PC-9 (cell line): ENCODE measurements around the gene ARV1. TPM values are rescaled to one million over a fixed set of nuclear protein-coding genes. Genes with fewer than 3 reads are reported as not detected.

Experiments
- BruUV-seq: library from RNA; stranded (reverse); fragments of 400-500 nt; replicated peaks from 2 replicates; lab custom pipeline; 2021; lab: Mats Ljungman, UMichigan
- CTCF ChIA-PET: fragments of 300-600 bp; sonication (Branson Sonifier 250); formaldehyde crosslinking; loops from one replicate; lab custom pipeline; 2022; ENCODE audit warnings: antibody characterized with exemption; lab: Charles Lee
- POLR2A ChIA-PET: fragments of 300-600 bp; sonication (Branson Sonifier 250); formaldehyde crosslinking; loops from one replicate; lab custom pipeline; 2022; ENCODE audit warnings: antibody characterized with exemption; ENCODE audit not compliant: unreplicated experiment; lab: Charles Lee
- DNase-seq, 2 experiments: peaks; one replicate each; pipeline versions ENCODE4 v3.0.0 to v3.0.0-alpha.2; 2015 to 2022; ENCODE audit warnings: mixed read lengths in 1 of 2
- H2AFZ ChIP-seq: fragments of 200-600 bp; sonication (generic); 2 replicates; pipeline ENCODE4 v1.8.1; 2017; ENCODE audit warnings: antibody characterized with exemption
- H3F3A ChIP-seq: fragments of 200-600 bp; sonication (generic); 2 replicates; pipeline ENCODE4 v1.8.1; 2017; ENCODE audit warnings: antibody characterized with exemption, mild to moderate bottlenecking, low read depth; ENCODE audit not compliant: insufficient read depth
- H3K27ac ChIP-seq: fragments of 200-600 bp; sonication (generic); 2 replicates; pipeline ENCODE4 v1.6.1; 2016; ENCODE audit warnings: mixed run types
- H3K27me3 ChIP-seq: fragments of 200-600 bp; sonication (generic); 2 replicates; pipeline ENCODE4 v1.6.1; 2016; ENCODE audit warnings: low read depth, mixed run types; ENCODE audit not compliant: insufficient read depth
- H3K36me3 ChIP-seq: fragments of 200-600 bp; sonication (generic); 2 replicates; pipeline ENCODE4 v1.6.1; 2016; ENCODE audit warnings: low read depth, mixed run types
- H3K4me1 ChIP-seq: fragments of 200-600 bp; sonication (generic); replicated peaks from 2 replicates; pipeline ENCODE4 v1.6.1; 2016; ENCODE audit warnings: mixed run types; ENCODE audit not compliant: insufficient read depth
- H3K4me2 ChIP-seq: fragments of 200-600 bp; sonication (generic); 2 replicates; pipeline ENCODE4 v1.6.1; 2017; ENCODE audit warnings: mixed run types
- H3K4me3 ChIP-seq: fragments of 200-600 bp; sonication (generic); 2 replicates; pipeline ENCODE4 v1.6.1; 2016; ENCODE audit warnings: mixed run types
- H3K79me2 ChIP-seq: fragments of 200-600 bp; sonication (generic); 2 replicates; pipeline ENCODE4 v1.6.1; 2017; ENCODE audit warnings: low read depth, mixed run types
- H3K9me2 ChIP-seq: fragments of 200-600 bp; sonication (generic); 2 replicates; pipeline ENCODE4 v1.8.1; 2017; ENCODE audit warnings: mild to moderate bottlenecking; ENCODE audit not compliant: insufficient read depth
- H3K9me3 ChIP-seq: fragments of 200-600 bp; sonication (generic); 2 replicates; pipeline ENCODE4 v1.8.1; 2016; ENCODE audit warnings: low read depth; ENCODE audit not compliant: insufficient read depth
- H4K20me1 ChIP-seq: fragments of 200-600 bp; sonication (generic); 2 replicates; pipeline ENCODE4 v1.8.1; 2017; ENCODE audit not compliant: insufficient read depth
- EZH2 ChIP-seq: fragments of 200-600 bp; sonication (generic); IDR thresholded peaks from 2 replicates; pipeline ENCODE4 v1.8.0; 2017; ENCODE audit warnings: antibody characterized with exemption, low read depth
- intact Hi-C: fragments of 100-400 bp; cut with micrococcal nuclease; formaldehyde crosslinking; loops from one replicate; pipeline ENCODE4 v1.10.0; 2022; ENCODE audit not compliant: unreplicated experiment
- total RNA-seq: library from RNA; stranded (reverse); gene quantifications from 2 replicates; pipeline ENCODE4 v1.2.3, GENCODE V29; 2021
- TF ChIP-seq, protein P1 (sequence below): fragments of 200-600 bp; sonication (generic); conservative IDR thresholded peaks from 2 replicates; pipeline ENCODE4 v1.6.1; 2017; ENCODE audit warnings: mixed run types, antibody characterized with exemption, mild to moderate bottlenecking, moderate library complexity

Gene ARV1
- total RNA-seq, 1 experiment from 2014 or later = 12.0 TPM

DNA sequence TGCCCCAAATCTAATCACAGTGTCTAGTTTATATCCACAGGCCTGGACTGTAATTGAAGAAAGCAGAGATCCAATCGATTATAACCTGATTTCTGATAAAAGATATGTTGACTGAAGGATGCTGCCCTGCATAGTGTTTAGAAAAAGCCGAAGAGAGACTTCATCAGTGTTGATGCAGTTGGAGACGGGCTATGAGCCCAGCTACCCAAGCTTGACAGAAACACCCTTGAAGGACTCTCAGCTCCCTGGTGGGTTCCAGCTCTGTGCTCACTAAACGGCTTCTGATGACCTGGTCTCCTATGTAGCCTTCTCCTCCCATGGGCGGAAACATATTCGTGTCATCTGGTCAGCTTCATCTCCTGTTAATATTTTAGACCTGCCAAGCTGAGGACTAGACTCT is 50.9 kb downstream of the ARV1 start:
- intact Hi-C loops = no loop called here
- H3K9me2 ChIP-seq = no peaks in the 10 kb centered on the region
- BruUV-seq = no TSS peak
- H4K20me1 ChIP-seq = no peaks in the 10 kb centered on the region
- POLR2A ChIA-PET = no interaction called here
- no peak overlapping the region for H3K4me2 ChIP-seq
- no peak overlapping the region for H2AFZ ChIP-seq
- no peaks in the 10 kb centered on the region for H3K79me2 ChIP-seq
- no peaks in the 10 kb centered on the region for H3K4me1 ChIP-seq
- no peak for DNase-seq
- H3K27me3 ChIP-seq = peaks cover 15% of the 10 kb centered on the region
- no peak for TF ChIP-seq EZH2
- TF ChIP-seq, protein P1, sequence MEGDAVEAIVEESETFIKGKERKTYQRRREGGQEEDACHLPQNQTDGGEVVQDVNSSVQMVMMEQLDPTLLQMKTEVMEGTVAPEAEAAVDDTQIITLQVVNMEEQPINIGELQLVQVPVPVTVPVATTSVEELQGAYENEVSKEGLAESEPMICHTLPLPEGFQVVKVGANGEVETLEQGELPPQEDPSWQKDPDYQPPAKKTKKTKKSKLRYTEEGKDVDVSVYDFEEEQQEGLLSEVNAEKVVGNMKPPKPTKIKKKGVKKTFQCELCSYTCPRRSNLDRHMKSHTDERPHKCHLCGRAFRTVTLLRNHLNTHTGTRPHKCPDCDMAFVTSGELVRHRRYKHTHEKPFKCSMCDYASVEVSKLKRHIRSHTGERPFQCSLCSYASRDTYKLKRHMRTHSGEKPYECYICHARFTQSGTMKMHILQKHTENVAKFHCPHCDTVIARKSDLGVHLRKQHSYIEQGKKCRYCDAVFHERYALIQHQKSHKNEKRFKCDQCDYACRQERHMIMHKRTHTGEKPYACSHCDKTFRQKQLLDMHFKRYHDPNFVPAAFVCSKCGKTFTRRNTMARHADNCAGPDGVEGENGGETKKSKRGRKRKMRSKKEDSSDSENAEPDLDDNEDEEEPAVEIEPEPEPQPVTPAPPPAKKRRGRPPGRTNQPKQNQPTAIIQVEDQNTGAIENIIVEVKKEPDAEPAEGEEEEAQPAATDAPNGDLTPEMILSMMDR = no peak
- CTCF ChIA-PET = no interaction called here
- no peak overlapping the region for H3K27ac ChIP-seq
- H3K9me3 ChIP-seq = no peaks in the 10 kb centered on the region
- no peaks in the 10 kb centered on the region for H3K36me3 ChIP-seq
- no peak overlapping the region for H3K4me3 ChIP-seq
- H3F3A ChIP-seq = no peaks in the 10 kb centered on the region

GRCh38 chr1:231032963-231033362 is 54.1 kb downstream of the ARV1 start:
- TF ChIP-seq, protein P1 = no peak
- TF ChIP-seq EZH2 = no peak
- ChIA-PET CTCF (no interaction called here), POLR2A (interaction anchor here (0.6 kb wide), 1 partner anchor 31 kb away, joined by 3 read pairs; no protein-coding TSS in a partner anchor)
- no peak for DNase-seq
- no peak overlapping the region for H3K4me2 ChIP-seq
- no peaks in the 10 kb centered on the region for H3K9me3 ChIP-seq
- H3K4me3 ChIP-seq = no peak overlapping the region
- H2AFZ ChIP-seq = no peak overlapping the region
- H4K20me1 ChIP-seq = no peaks in the 10 kb centered on the region
- H3F3A ChIP-seq = no peaks in the 10 kb centered on the region
- intact Hi-C loops = no loop called here
- no peaks in the 10 kb centered on the region for H3K4me1 ChIP-seq
- no peak overlapping the region for H3K27ac ChIP-seq
- no peaks in the 10 kb centered on the region for H3K36me3 ChIP-seq
- no TSS peak for BruUV-seq
- peaks cover 20% of the 10 kb centered on the region for H3K27me3 ChIP-seq
- H3K9me2 ChIP-seq = no peaks in the 10 kb centered on the region
- no peaks in the 10 kb centered on the region for H3K79me2 ChIP-seq

GRCh38 chr1:231035799-231036198 is 56.9 kb downstream of the ARV1 start:
- H3K4me3 ChIP-seq = no peak overlapping the region
- no TSS peak for BruUV-seq
- H3F3A ChIP-seq = no peaks in the 10 kb centered on the region
- no peaks in the 10 kb centered on the region for H4K20me1 ChIP-seq
- H3K4me2 ChIP-seq = no peak overlapping the region
- no peaks in the 10 kb centered on the region for H3K36me3 ChIP-seq
- ChIA-PET CTCF (no interaction called here), POLR2A (no interaction called here)
- H3K9me2 ChIP-seq = no peaks in the 10 kb centered on the region
- no peak overlapping the region for H2AFZ ChIP-seq
- DNase-seq = no peak
- H3K9me3 ChIP-seq = no peaks in the 10 kb centered on the region
- intact Hi-C loops = no loop called here
- TF ChIP-seq EZH2 = no peak
- TF ChIP-seq, protein P1 = no peak
- no peaks in the 10 kb centered on the region for H3K4me1 ChIP-seq
- no peaks in the 10 kb centered on the region for H3K79me2 ChIP-seq
- H3K27me3 ChIP-seq = peaks cover 28% of the 10 kb centered on the region
- no peak overlapping the region for H3K27ac ChIP-seq
